ENCODE results near the gene NSDHL.
"Not testable (repeated sequence)": the region's sequence is repeated elsewhere in the genome, so short reads cannot be mapped to it uniquely, and the experiment has no call there.

The NSDHL gene

GRCh38 chrX:152895121-152895520 lies 64.3 kb downstream of the NSDHL start:
- DNase-seq (ENCODE audit: low read depth), result no peak

- DNase-seq (ENCODE audit: low read depth), result no peak
These were observed 65.0 kb downstream of the NSDHL start for GRCh38 chrX:152895724-152896420.

- DNase-seq (ENCODE audit: low read depth), result no peak
These were observed 65.6 kb downstream of the NSDHL start for GRCh38 chrX:152896450-152896849.

GRCh38 chrX:152897222-152898131 lies 66.6 kb downstream of the NSDHL start, which contains the start of gene ZNF185:
Gene ZNF185 (plus strand): TSS chrX:152898067. CDS start chrX:152914490, 16,423 bp downstream.
- no peak for DNase-seq (ENCODE audit: low read depth)

GRCh38 chrX:152898442-152898841 lies 67.6 kb downstream of the NSDHL start:
- no peak for DNase-seq (ENCODE audit: low read depth)

- no peak for DNase-seq (ENCODE audit: low read depth)
These were observed 68.4 kb downstream of the NSDHL start for GRCh38 chrX:152899111-152899873.

- DNase-seq (ENCODE audit: low read depth), result no peak
These were observed 69.2 kb downstream of the NSDHL start for GRCh38 chrX:152899874-152900719.

GRCh38 chrX:152900937-152901445 lies 70.1 kb downstream of the NSDHL start:
- DNase-seq (ENCODE audit: low read depth), result no peak

- DNase-seq (ENCODE audit: low read depth), result no peak
These were observed 71.1 kb downstream of the NSDHL start for GRCh38 chrX:152901816-152902501.

GRCh38 chrX:152902502-152902820 lies 71.6 kb downstream of the NSDHL start:
- no peak for DNase-seq (ENCODE audit: low read depth)

GRCh38 chrX:152903589-152903988 lies 72.7 kb downstream of the NSDHL start:
- DNase-seq (ENCODE audit: low read depth), result no peak

- DNase-seq (ENCODE audit: low read depth), result no peak
These were observed 73.6 kb downstream of the NSDHL start for GRCh38 chrX:152904151-152905080.

GRCh38 chrX:152905081-152905420 lies 74.2 kb downstream of the NSDHL start:
- DNase-seq (ENCODE audit: low read depth), result peak; percentile 27

GRCh38 chrX:152907084-152907651 lies 76.3 kb downstream of the NSDHL start:
- no peak for DNase-seq (ENCODE audit: low read depth)

- DNase-seq (ENCODE audit: low read depth), result no peak
These were observed 77.6 kb downstream of the NSDHL start for GRCh38 chrX:152908486-152908885.

GRCh38 chrX:152910018-152910417 lies 79.2 kb downstream of the NSDHL start:
- not testable (repeated sequence) for DNase-seq (ENCODE audit: low read depth)

- DNase-seq (ENCODE audit: low read depth), result no peak
These were observed 81.2 kb downstream of the NSDHL start for GRCh38 chrX:152912106-152912505.

GRCh38 chrX:152912641-152913040 lies 81.8 kb downstream of the NSDHL start:
- no peak for DNase-seq (ENCODE audit: low read depth)

- no peak for DNase-seq (ENCODE audit: low read depth)
These were observed 82.5 kb downstream of the NSDHL start for GRCh38 chrX:152913346-152913745.
